IPS-NIHi7 (cell line): ENCODE results near the gene IRF1.
A peak's percentile ranks its signal among the peaks of the same experiment; 100 is the strongest.
"Not testable (repeated sequence)": the region's sequence is repeated elsewhere in the genome, so short reads cannot be mapped to it uniquely, and the experiment has no call there.

Source experiments
- DNase-seq: peaks from one replicate; pipeline ENCODE4 v3.0.0; 2012; ENCODE audit warnings: mixed read lengths; ENCODE audit errors: extremely low spot score

The IRF1 gene

GRCh38 chr5:132490484-132491367, at the start of gene IRF1:
Gene IRF1 (minus strand): TSS chr5:132490773. CDS start chr5:132489478, 1,295 bp downstream.
- DNase-seq = peak; percentile 98

- no peak for DNase-seq
These were observed 49.6 kb upstream of the IRF1 start for GRCh38 chr5:132540149-132540548.

- DNase-seq = no peak
These were observed 49.1 kb upstream of the IRF1 start for GRCh38 chr5:132539716-132540115.

GRCh38 chr5:132530946-132531345, 40.4 kb upstream of the IRF1 start:
- DNase-seq = no peak

GRCh38 chr5:132528866-132529634, 38.5 kb upstream of the IRF1 start:
- no peak for DNase-seq

GRCh38 chr5:132528021-132528420, 37.4 kb upstream of the IRF1 start:
- no peak for DNase-seq

- no peak for DNase-seq
These were observed 36.5 kb upstream of the IRF1 start for GRCh38 chr5:132526974-132527564.

- DNase-seq = peak; percentile 77
These were observed 35.9 kb upstream of the IRF1 start for GRCh38 chr5:132526290-132526973.

GRCh38 chr5:132525299-132525724, 34.7 kb upstream of the IRF1 start:
- DNase-seq = no peak

- not testable (repeated sequence) for DNase-seq
These were observed 34.3 kb upstream of the IRF1 start for GRCh38 chr5:132524877-132525276.

GRCh38 chr5:132522067-132522466, 31.5 kb upstream of the IRF1 start:
- DNase-seq = not testable (repeated sequence)

- not testable (repeated sequence) for DNase-seq
These were observed 23.2 kb upstream of the IRF1 start for GRCh38 chr5:132513618-132514336.

GRCh38 chr5:132510076-132510475, 19.5 kb upstream of the IRF1 start:
- no peak for DNase-seq

- peak; percentile 53 for DNase-seq
These were observed 15.6 kb upstream of the IRF1 start for GRCh38 chr5:132506094-132506692.

- no peak for DNase-seq
These were observed 15.1 kb upstream of the IRF1 start for GRCh38 chr5:132505641-132506040.

GRCh38 chr5:132504746-132505145, 14.2 kb upstream of the IRF1 start:
- no peak for DNase-seq

GRCh38 chr5:132503244-132503643, 12.7 kb upstream of the IRF1 start:
- no peak for DNase-seq

- DNase-seq = no peak
These were observed 11.7 kb upstream of the IRF1 start for GRCh38 chr5:132501961-132502931.

GRCh38 chr5:132501629-132501956, 11.0 kb upstream of the IRF1 start:
- DNase-seq = no peak
